Measurements from ENCODE around the gene AMBP. TPM values are rescaled to one million over a fixed set of nuclear protein-coding genes. Genes with fewer than 3 reads are reported as not detected.

Gene AMBP
- total and polyA plus RNA-seq, 2 donors from 2014 or later, result 5.3 to 43.5 TPM

DNA sequence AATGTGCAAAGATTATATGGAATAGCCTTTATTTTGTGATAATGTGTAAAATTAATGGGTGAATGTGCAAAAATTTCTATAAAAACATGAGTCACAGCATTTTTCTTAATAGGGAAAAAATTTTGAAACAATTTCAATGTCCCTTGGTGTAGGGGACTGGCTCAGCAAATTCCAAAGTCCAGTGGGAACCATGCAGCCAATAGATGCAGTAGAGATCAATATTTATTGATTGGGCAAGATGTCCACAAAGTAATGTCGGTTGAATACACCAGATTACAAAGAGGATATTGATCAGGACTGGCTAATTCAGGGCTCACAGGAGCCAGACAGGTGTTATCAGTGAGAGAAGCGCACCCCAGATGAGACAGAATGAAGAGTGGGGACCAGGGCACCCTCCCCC, 62.5 kb downstream of the AMBP start:
- Histone ChIP-seq H3K9me3 (ENCODE audit: control insufficient read depth in 2 of 3, insufficient read depth in 1 of 3, low read length in 3 of 3) (no peaks in the 10 kb centered on the region), H3K9ac (ENCODE audit: low read length in 3 of 3) (no peak overlapping the region), H3K27me3 (ENCODE audit: control insufficient read depth, insufficient read depth, low read length) (no peaks in the 10 kb centered on the region), H3K4me3 (ENCODE audit: low read length in 3 of 3) (no peak overlapping the region), H3K4me1 (ENCODE audit: control insufficient read depth in 2 of 3, insufficient read depth in 2 of 3, low read depth in 1 of 3, low read length in 3 of 3) (no peaks in the 10 kb centered on the region), H3K36me3 (ENCODE audit: control insufficient read depth in 2 of 3, insufficient read depth in 3 of 3, low read length in 3 of 3) (peaks cover 14 to 25% (median 16%) of the 10 kb centered on the region in 3 donors), H3K27ac (ENCODE audit: low read depth in 2 of 2, low read length in 2 of 2) (no peak overlapping the region)
- FAIRE-seq (no peak), DNase-seq (peak in 3 of 5 donors; percentile 1 to 18 (median 2))
- TF ChIP-seq, protein P1, sequence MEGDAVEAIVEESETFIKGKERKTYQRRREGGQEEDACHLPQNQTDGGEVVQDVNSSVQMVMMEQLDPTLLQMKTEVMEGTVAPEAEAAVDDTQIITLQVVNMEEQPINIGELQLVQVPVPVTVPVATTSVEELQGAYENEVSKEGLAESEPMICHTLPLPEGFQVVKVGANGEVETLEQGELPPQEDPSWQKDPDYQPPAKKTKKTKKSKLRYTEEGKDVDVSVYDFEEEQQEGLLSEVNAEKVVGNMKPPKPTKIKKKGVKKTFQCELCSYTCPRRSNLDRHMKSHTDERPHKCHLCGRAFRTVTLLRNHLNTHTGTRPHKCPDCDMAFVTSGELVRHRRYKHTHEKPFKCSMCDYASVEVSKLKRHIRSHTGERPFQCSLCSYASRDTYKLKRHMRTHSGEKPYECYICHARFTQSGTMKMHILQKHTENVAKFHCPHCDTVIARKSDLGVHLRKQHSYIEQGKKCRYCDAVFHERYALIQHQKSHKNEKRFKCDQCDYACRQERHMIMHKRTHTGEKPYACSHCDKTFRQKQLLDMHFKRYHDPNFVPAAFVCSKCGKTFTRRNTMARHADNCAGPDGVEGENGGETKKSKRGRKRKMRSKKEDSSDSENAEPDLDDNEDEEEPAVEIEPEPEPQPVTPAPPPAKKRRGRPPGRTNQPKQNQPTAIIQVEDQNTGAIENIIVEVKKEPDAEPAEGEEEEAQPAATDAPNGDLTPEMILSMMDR (IDR thresholded peaks at IDR 0.05; ENCODE audit: borderline replicate concordance, extremely low read depth, insufficient read depth), result no peak
- intact Hi-C loops (cut with DNase I), result no loop called here

DNA sequence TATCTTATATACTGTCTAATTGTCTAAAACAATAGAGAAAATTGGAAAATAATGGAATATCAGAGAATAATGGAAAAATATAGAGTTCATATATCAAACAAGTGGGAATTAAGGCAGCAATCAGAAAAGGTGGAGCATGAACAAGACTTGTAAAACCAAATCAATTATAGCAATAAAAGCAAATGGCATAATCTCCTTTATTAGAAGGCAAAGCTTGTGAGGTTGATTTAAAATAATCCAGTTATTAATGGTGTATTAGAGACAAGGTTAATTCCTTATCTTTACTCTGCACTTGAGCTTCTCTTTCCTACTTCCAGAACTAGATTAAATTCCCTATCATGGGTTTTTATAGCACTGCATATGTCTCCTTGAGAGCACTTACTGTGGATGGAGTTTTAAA, 64.1 kb downstream of the AMBP start:
- H3K4me1 ChIP-seq (ENCODE audit: control insufficient read depth in 2 of 3, insufficient read depth in 2 of 3, low read depth in 1 of 3, low read length in 3 of 3), result no peaks in the 10 kb centered on the region
- H3K27ac ChIP-seq (ENCODE audit: low read depth in 2 of 2, low read length in 2 of 2), result no peak overlapping the region
- intact Hi-C loops (cut with DNase I), result no loop called here
- no peak overlapping the region for H3K4me3 ChIP-seq (ENCODE audit: low read length in 3 of 3)
- peaks cover 12 to 29% (median 14%) of the 10 kb centered on the region in 3 donors for H3K36me3 ChIP-seq (ENCODE audit: control insufficient read depth in 2 of 3, insufficient read depth in 3 of 3, low read length in 3 of 3)
- H3K9me3 ChIP-seq (ENCODE audit: control insufficient read depth in 2 of 3, insufficient read depth in 1 of 3, low read length in 3 of 3), result no peaks in the 10 kb centered on the region
- H3K9ac ChIP-seq (ENCODE audit: low read length in 3 of 3), result no peak overlapping the region
- no peaks in the 10 kb centered on the region for H3K27me3 ChIP-seq (ENCODE audit: control insufficient read depth, insufficient read depth, low read length)
- DNase-seq (no peak), FAIRE-seq (no peak)
- TF ChIP-seq, protein P1 (IDR thresholded peaks at IDR 0.05; ENCODE audit: borderline replicate concordance, extremely low read depth, insufficient read depth), result no peak

DNA sequence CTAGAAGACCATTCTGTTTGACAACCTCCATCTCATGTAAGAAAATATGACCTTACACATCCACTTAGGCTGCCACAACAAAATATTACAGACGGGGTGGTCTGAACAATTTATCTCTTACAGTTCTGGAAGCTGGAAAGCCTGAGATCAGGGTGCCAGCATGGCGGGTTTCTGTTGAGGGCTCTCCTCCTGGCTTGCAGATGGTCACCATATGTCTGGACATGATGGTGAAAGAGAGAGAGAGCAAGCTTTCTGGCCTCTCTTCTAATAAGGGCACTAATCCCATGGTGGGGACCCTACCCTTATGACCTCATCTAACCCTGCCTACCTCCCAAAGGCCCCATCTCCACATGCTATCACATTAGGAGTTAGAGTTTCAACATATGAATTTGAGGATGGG, 66.0 kb downstream of the AMBP start:
- H3K4me3 ChIP-seq (ENCODE audit: low read length in 3 of 3), result no peak overlapping the region
- peak in 2 of 5 donors; percentile 3 to 5 for DNase-seq
- TF ChIP-seq, protein P1 (IDR thresholded peaks at IDR 0.05; ENCODE audit: borderline replicate concordance, extremely low read depth, insufficient read depth), result no peak

DNA sequence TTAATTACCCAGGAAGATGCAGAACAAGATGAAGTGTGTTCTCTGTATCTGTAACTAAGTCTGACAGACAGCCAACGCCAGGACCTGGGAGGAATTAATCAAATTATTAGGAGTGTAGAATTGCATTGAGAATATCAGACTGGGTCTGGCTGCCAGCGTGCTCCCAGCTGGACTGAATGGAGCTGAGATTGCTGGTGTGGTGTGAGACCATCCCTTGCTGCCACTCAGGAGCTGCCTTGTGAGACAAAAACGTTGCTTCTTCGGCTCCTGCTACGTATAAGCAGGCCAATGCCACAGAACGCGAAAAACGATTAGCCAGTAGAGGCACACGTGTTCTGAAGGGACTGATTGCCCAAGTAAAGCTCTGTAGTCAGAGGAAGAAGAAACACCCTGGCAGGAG, 66.8 kb downstream of the AMBP start:
- H3K9me3 ChIP-seq (ENCODE audit: control insufficient read depth in 2 of 3, insufficient read depth in 1 of 3, low read length in 3 of 3), result no peaks in the 10 kb centered on the region
- FAIRE-seq (no peak), DNase-seq (peak in 3 of 5 donors; percentile 4 to 32 (median 4))
- peaks cover 11 to 20% (median 14%) of the 10 kb centered on the region in 3 donors for H3K36me3 ChIP-seq (ENCODE audit: control insufficient read depth in 2 of 3, insufficient read depth in 3 of 3, low read length in 3 of 3)
- H3K4me1 ChIP-seq (ENCODE audit: control insufficient read depth in 2 of 3, insufficient read depth in 2 of 3, low read depth in 1 of 3, low read length in 3 of 3), result no peaks in the 10 kb centered on the region
- H3K27me3 ChIP-seq (ENCODE audit: control insufficient read depth, insufficient read depth, low read length), result no peaks in the 10 kb centered on the region
- no peak overlapping the region for H3K4me3 ChIP-seq (ENCODE audit: low read length in 3 of 3)
- no peak overlapping the region for H3K9ac ChIP-seq (ENCODE audit: low read length in 3 of 3)
- intact Hi-C loops (cut with DNase I), result no loop called here
- H3K27ac ChIP-seq (ENCODE audit: low read depth in 2 of 2, low read length in 2 of 2), result no peak overlapping the region
- TF ChIP-seq, protein P1 (IDR thresholded peaks at IDR 0.05; ENCODE audit: borderline replicate concordance, extremely low read depth, insufficient read depth), result no peak

More for the DNA sequence above, 66.0 kb downstream of the AMBP start:
- H3K27me3 ChIP-seq (ENCODE audit: control insufficient read depth, insufficient read depth, low read length), result no peaks in the 10 kb centered on the region
- no peak overlapping the region for H3K9ac ChIP-seq (ENCODE audit: low read length in 3 of 3)
- no peak overlapping the region for H3K27ac ChIP-seq (ENCODE audit: low read depth in 2 of 2, low read length in 2 of 2)
- H3K9me3 ChIP-seq (ENCODE audit: control insufficient read depth in 2 of 3, insufficient read depth in 1 of 3, low read length in 3 of 3), result no peaks in the 10 kb centered on the region
- intact Hi-C loops (cut with DNase I), result no loop called here
- FAIRE-seq, result no peak
- H3K36me3 ChIP-seq (ENCODE audit: control insufficient read depth in 2 of 3, insufficient read depth in 3 of 3, low read length in 3 of 3), result peaks cover 8 to 20% (median 8%) of the 10 kb centered on the region in 3 donors
- no peaks in the 10 kb centered on the region for H3K4me1 ChIP-seq (ENCODE audit: control insufficient read depth in 2 of 3, insufficient read depth in 2 of 3, low read depth in 1 of 3, low read length in 3 of 3)

Measured in kidney (tissue), 14 donors.